HG03135 (cell line): ENCODE results near the gene CFHR5.
"Not testable (repeated sequence)": the region's sequence is repeated elsewhere in the genome, so short reads cannot be mapped to it uniquely, and the experiment has no call there.

Experiments
- ATAC-seq: cut with Tn5 transposase; IDR thresholded peaks from one replicate; pipeline ENCODE4 v1.9.1; 2021; ENCODE audit warnings: mild to moderate bottlenecking, moderate library complexity; ENCODE audit not compliant: unreplicated experiment

The CFHR5 gene

DNA sequence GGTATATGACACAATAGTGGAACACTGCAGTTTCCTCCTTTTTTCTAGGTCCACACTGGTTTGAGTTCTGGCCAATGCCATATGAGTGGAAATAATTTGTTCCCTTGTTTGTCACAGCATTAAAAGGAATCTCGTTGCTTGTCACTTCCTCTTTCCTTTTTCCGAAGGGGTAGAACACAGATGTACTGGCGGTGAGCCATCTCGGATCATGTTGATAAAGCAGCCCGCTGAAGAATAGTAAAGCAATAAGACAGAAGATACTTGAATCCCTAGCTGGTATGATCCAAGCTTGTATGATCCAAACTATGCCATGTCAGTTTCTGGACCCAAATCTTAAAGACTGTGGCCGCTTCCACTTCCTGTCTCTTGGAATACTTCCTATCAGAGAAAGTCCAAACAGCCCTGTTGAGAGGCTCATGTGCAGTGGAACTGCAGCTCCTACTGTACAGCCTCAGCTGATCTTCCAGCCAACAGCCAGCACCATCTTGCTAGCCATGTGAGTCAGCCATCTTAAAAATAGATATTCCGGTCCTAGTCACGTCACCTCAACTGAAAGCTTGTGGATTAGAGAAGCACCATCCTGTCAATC, 40.3 kb downstream of the CFHR5 start:
- no peak for ATAC-seq

- ATAC-seq: no peak
Measured at GRCh38 chr1:197021716-197022115, 44.4 kb downstream of the CFHR5 start.

GRCh38 chr1:197024460-197024859, 47.1 kb downstream of the CFHR5 start:
- ATAC-seq: no peak

DNA sequence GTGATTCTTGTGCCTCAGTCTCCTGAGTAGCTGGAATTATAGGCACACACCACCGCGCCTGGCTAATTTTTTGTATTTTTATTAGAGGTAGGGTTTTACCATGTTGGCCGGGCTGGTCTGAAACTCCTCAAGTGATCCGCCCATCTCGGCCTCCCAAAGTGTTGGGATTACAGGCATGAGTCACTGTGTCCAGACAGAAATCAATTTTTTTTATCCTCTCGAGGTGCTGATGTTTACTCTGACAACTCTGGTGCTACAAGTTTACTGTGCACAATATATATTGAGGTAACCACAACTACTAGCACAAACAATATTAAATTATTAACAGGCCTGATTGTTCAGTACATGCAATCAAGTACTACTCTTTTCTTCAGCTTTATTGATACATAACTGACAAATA, 50.0 kb downstream of the CFHR5 start:
- no peak for ATAC-seq

GRCh38 chr1:197029749-197030148, 52.4 kb downstream of the CFHR5 start:
- no peak for ATAC-seq

- ATAC-seq: not testable (repeated sequence)
Measured at GRCh38 chr1:197034631-197035339, 57.4 kb downstream of the CFHR5 start.

DNA sequence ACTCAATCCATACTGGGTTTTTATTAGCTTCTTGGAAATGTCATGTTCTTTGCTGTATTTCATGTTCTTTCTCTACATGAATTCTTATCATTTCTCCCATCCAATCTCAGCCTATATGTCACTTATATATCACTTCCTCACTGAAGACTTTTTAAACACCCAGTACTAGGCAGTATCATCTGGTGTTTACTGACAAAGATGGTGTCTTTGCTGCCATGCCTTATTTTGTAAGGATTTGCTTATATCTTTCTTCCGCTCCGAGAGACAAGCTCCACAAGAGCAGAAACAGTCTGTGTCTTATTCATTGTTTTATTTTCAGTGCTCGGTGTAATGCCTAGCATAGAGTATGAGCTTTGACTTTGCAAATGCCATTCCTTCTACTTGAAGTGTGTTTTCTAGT, 59.5 kb downstream of the CFHR5 start:
- ATAC-seq: no peak

GRCh38 chr1:197041486-197042353, 64.4 kb downstream of the CFHR5 start:
- no peak for ATAC-seq

DNA sequence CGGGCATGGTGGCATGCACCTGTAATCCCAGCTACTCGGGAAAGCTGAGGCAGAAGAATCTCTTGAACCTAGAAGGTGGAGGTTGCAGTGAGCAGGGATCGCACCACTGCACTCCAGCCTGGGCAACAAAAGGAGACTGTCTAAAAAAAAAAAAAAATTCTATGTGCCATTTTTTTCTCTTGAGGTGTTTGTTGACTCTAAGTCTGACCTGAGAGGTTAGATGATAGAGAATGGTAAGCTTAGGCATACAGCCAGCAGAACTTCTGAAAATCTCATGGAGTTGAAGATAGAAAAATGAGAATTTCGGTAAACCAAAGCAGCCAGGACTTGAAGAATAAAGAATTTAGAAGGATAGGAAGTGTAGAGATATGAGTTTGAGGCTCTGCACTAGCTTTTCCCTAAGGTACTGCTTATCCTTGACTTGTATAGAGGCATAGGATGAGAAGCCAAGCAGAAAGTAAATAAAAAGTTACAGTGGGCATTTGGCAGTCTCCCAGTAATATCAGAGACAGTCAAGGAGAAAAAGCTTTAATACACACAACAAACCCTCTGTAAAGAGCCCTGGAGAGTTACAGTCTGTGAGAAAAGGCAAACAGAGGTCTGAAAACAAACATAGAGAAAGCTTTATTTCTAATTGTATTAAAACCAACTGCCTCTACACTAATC, 65.5 kb downstream of the CFHR5 start:
- ATAC-seq: no peak

DNA sequence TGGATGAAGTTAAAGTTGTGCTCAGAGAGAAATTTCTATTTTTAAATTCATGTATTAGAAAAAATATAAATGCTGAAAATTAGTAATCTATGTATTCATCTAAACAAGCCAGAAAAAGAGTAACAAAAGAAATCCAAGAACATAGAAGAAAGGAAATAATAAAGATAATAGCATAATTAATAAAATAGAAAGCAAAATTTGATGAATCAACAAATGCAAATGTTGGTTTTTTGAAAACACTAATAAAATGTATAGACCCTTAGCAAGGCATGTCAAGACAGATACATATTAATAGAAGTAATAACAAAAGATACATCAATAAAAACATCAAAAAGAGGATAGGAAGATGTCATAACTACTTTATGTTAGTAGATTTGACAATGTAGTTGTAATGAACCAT, 71.7 kb downstream of the CFHR5 start:
- no peak for ATAC-seq
